ENCODE data around the gene TMEM25.
"Not testable (repeated sequence)": the region's sequence is repeated elsewhere in the genome, so short reads cannot be mapped to it uniquely, and the experiment has no call there.

Gene TMEM25

GRCh38 chr11:118530683-118531596 lies at the start of gene TMEM25:
TMEM25 (plus strand) TSS chr11:118531192; CDS start chr11:118531802, 610 bp downstream.
- peak; percentile 80 to 82 for DNase-seq

DNA sequence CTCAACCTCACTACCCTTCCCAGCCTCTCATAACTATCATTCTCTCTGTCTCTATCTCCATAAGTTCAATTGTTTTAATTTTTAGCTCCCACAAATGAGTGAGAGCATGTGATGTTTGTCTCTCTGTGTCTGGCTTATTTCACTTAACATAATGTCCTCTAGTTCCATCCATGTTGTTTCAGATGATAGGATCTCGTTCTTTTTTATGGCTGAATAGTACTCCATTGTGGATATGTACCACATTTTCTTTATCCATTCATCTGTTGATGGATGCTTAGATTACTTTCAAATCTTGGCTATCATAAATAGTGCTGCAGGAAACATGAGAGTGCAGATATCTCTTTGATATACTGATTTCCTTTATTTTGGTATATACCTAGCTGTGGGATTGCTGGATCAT lies 49.8 kb upstream of the TMEM25 start:
- not testable (repeated sequence) for DNase-seq

GRCh38 chr11:118484405-118484804 lies 46.6 kb upstream of the TMEM25 start:
- DNase-seq: no peak

GRCh38 chr11:118485273-118485672 lies 45.7 kb upstream of the TMEM25 start:
- DNase-seq: no peak

- peak; percentile 79 to 84 for DNase-seq
Observed at GRCh38 chr11:118488480-118489109, 42.4 kb upstream of the TMEM25 start.

- no peak for DNase-seq
Observed at GRCh38 chr11:118491041-118491440, 40.0 kb upstream of the TMEM25 start.

DNA sequence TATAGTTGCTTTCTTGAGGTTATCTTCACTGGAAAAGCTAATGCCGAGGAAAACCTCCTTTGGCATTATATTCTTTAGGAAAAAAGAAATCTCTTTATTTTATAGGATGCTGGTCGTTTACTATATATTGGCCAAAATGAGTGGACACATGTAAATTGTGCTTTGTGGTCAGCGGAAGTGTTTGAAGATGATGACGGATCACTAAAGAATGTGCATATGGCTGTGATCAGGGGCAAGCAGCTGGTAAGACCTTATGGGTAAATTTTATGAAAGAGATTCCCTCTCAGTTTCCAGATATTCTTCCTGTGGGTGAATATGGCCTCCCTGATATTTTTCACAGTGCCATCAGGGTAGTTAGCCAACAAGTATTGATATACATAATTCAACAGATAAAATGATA lies 33.2 kb upstream of the TMEM25 start:
- no peak for DNase-seq

GRCh38 chr11:118503216-118503615 lies 27.8 kb upstream of the TMEM25 start:
- DNase-seq: no peak

- no peak for DNase-seq
Observed at GRCh38 chr11:118511601-118512000, 19.4 kb upstream of the TMEM25 start.

GRCh38 chr11:118514103-118514502 lies 16.9 kb upstream of the TMEM25 start:
- no peak for DNase-seq

DNA sequence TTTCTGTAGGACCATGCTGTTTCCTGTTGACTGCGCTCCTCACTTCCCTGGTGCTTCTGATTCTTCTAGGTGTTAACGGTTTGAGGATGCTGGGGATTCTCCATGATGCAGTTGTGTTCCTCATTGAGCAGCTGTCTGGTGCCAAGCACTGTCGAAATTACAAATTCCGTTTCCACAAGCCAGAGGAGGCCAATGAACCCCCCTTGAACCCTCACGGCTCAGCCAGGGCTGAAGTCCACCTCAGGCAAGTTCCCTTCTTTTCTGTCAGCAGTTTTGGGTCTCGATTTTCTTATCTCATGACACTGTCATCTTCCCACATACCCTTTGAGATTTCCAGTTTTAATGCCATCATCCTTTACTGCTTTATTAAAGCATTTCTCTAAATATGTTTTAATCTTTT lies 11.4 kb upstream of the TMEM25 start:
- DNase-seq: no peak

DNA sequence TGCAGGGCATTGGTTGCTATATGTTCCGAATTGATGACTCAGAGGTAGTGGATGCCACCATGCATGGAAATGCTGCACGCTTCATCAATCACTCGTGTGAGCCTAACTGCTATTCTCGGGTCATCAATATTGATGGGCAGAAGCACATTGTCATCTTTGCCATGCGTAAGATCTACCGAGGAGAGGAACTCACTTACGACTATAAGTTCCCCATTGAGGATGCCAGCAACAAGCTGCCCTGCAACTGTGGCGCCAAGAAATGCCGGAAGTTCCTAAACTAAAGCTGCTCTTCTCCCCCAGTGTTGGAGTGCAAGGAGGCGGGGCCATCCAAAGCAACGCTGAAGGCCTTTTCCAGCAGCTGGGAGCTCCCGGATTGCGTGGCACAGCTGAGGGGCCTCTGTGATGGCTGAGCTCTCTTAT lies 9.1 kb upstream of the TMEM25 start:
- no peak for DNase-seq

GRCh38 chr11:118522571-118523072 lies 8.4 kb upstream of the TMEM25 start:
- DNase-seq: no peak

DNA sequence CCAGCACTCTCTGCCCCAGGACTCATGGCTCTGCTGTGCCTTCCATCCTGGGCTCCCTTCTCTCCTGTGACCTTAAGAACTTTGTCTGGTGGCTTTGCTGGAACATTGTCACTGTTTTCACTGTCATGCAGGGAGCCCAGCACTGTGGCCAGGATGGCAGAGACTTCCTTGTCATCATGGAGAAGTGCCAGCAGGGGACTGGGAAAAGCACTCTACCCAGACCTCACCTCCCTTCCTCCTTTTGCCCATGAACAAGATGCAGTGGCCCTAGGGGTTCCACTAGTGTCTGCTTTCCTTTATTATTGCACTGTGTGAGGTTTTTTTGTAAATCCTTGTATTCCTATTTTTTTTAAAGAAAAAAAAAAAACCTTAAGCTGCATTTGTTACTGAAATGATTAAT lies 6.6 kb upstream of the TMEM25 start:
- no peak for DNase-seq

- DNase-seq: no peak
Observed at GRCh38 chr11:118524757-118525470, 6.1 kb upstream of the TMEM25 start.

- DNase-seq: no peak
Observed at GRCh38 chr11:118526688-118527087, 4.3 kb upstream of the TMEM25 start.

DNA sequence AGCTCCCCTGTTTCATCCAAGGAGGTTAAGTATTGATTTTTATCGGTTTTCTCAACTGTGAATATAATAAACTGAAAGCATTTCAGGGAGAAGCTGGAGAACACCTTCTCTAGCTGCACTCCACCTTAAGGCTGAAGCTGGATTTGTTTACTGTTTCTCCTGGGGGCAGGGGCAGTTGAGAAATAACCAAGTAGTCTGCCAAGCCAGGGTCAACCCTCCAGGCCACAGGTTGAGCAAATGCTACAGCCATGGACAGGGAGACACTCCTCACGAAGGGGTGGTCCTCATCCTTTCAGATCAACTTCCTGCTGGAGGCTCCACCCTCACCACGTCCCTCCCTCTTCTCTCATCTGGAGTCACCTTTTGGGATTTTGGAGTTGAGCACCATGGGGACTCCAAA lies 3.9 kb upstream of the TMEM25 start, which contains the start of gene TTC36:
Gene TTC36 (plus strand): TSS at position 366 of the 400 bp plus-strand sequence. CDS start 21 bp downstream, at position 387.
- DNase-seq: no peak

GRCh38 chr11:118528511-118528910 lies 2.5 kb upstream of the TMEM25 start:
- DNase-seq: no peak

- DNase-seq: no peak
Observed at GRCh38 chr11:118529584-118530175, 1.3 kb upstream of the TMEM25 start.

GRCh38 chr11:118530180-118530682 lies 761 bp upstream of the TMEM25 start:
- DNase-seq: no peak

GRCh38 chr11:118531597-118532084 lies 649 bp downstream of the TMEM25 start:
- no peak for DNase-seq

DNA sequence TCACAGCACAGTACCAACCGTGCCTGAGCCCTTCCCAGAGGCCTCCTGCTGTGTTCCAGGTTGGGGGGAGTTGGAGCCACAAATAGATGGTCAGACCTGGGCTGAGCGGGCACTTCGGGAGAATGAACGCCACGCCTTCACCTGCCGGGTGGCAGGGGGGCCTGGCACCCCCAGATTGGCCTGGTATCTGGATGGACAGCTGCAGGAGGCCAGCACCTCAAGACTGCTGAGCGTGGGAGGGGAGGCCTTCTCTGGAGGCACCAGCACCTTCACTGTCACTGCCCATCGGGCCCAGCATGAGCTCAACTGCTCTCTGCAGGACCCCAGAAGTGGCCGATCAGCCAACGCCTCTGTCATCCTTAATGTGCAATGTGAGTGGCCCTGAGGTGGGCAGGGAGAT lies 1.1 kb downstream of the TMEM25 start:
- no peak for DNase-seq
